ENCODE results near the gene PSTPIP2. TPM values are rescaled to one million over a fixed set of nuclear protein-coding genes. Genes with fewer than 3 reads are reported as not detected.

Gene PSTPIP2
- total and polyA plus RNA-seq, 2 of the 8 experiments (the other 6 are each of a cell fraction or from before 2014, with no cell fraction given), result 1.8 to 2.4 TPM

GRCh38 chr18:45999536-45999935, 72.5 kb downstream of the PSTPIP2 start:
- Histone ChIP-seq H4K20me1 (replicated peaks in 1 of 2; ENCODE audit: control insufficient read depth in 1 of 2, insufficient read depth in 2 of 2, low read length in 2 of 2) (no peaks in the 10 kb centered on the region), H3K23ac (ENCODE audit: insufficient read length) (no peak overlapping the region), H4K5ac (ENCODE audit: insufficient read length, low read depth, low read length) (no peak overlapping the region), H3K27ac (ENCODE audit: low read depth, low read length) (no peak overlapping the region), H3K4me1 (replicated peaks in 1 of 4; ENCODE audit: control insufficient read depth in 3 of 4, insufficient read depth in 4 of 4, low read length in 3 of 4) (peaks cover 0 to 4% (median 0%) of the 10 kb centered on the region in 4 experiments; a peak in 1 of 7 replicates), H3K14ac (ENCODE audit: insufficient read length) (no peak overlapping the region), H3K4me3 (ENCODE audit: extremely low read depth in 1 of 4, insufficient read depth in 2 of 4, low read depth in 3 of 4, low read length in 4 of 4) (no peak overlapping the region), H3K56ac (replicated peaks; ENCODE audit: insufficient read length, low read depth, low read length) (no peak overlapping the region), H3K36me3 (ENCODE audit: control insufficient read depth in 2 of 4, insufficient read depth in 4 of 4, low read length in 3 of 4) (no peaks in the 10 kb centered on the region), H3K18ac (ENCODE audit: extremely low read depth, low read length) (no peak overlapping the region), H2BK20ac (ENCODE audit: low read length) (no peak overlapping the region), H2AK5ac (ENCODE audit: low read depth, low read length) (no peak overlapping the region), H3K79me1 (ENCODE audit: low read depth, low read length) (no peaks in the 10 kb centered on the region), H4K8ac (ENCODE audit: extremely low read depth, insufficient read depth, low read length) (no peak overlapping the region), H3K9me3 (ENCODE audit: insufficient read depth in 2 of 2, low read depth in 1 of 2, low read length in 1 of 2) (no peaks in the 10 kb centered on the region; a peak in 1 of 4 replicates), H3K27me3 (replicated peaks in 1 of 4; ENCODE audit: control insufficient read depth in 3 of 4, extremely low read depth in 1 of 4, insufficient read depth in 3 of 4, low read length in 3 of 4) (no peaks in the 10 kb centered on the region), H2BK12ac (ENCODE audit: low read depth, low read length) (no peak overlapping the region), H4K91ac (replicated peaks; ENCODE audit: insufficient read length, low read length) (no peak overlapping the region), H2BK120ac (replicated peaks; ENCODE audit: low read depth, low read length) (no peak overlapping the region), H2BK15ac (ENCODE audit: low read length) (no peak overlapping the region), H3K9ac (replicated peaks in 1 of 4; ENCODE audit: extremely low read depth in 1 of 4, low read depth in 3 of 4, low read length in 3 of 4) (no peak overlapping the region), H2AFZ (ENCODE audit: low read length) (no peak overlapping the region), H3K4me2 (ENCODE audit: insufficient read depth in 1 of 2, low read depth in 2 of 2, low read length in 2 of 2) (no peak overlapping the region), H2BK5ac (ENCODE audit: low read depth, low read length) (no peak overlapping the region), H3K4ac (replicated peaks; ENCODE audit: insufficient read length, low read depth, low read length) (no peak overlapping the region), H3K79me2 (ENCODE audit: control insufficient read depth in 1 of 2, insufficient read depth in 2 of 2, low read length in 2 of 2) (no peaks in the 10 kb centered on the region), H3K23me2 (ENCODE audit: low read depth, low read length) (no peaks in the 10 kb centered on the region)
- FAIRE-seq, result no peak
- 95% methylated on average over 3 of the region's 3 CpGs; no CpG with 5 or more reads in 1 of the 2 experiments for WGBS, 2 experiments (ENCODE audit: extremely low coverage in 1 of 2, insufficient coverage in 1 of 2, insufficient read length in 1 of 2, insufficient replicate concordance in 2 of 2, low coverage in 1 of 2, low lambda C conversion rate in 2 of 2, missing lambda C conversion rate in 1 of 2)
- ChIA-PET POLR2A (ENCODE audit: partially characterized antibody) (no interaction called here), CTCF (ENCODE audit: partially characterized antibody) (interaction anchor here (0.6 to 1.0 kb wide), 2 partner anchors 14 to 64 kb away, joined by 3 to 6 read pairs; no protein-coding TSS in a partner anchor)
- no peak for DNase-seq (ENCODE audit: low read depth in 1 of 2, low spot score in 2 of 2)
- TF ChIP-seq RAD21 (IDR thresholded peaks at IDR 0.05 in 1 of 2, conservative IDR thresholded peaks at IDR 0.05 in 1 of 2; ENCODE audit: low read depth in 2 of 2, low read length in 2 of 2) (no peak), EGR1 (IDR thresholded peaks at IDR 0.05; ENCODE audit: borderline replicate concordance, low read depth, low read length) (no peak), RNF2 (IDR thresholded peaks at IDR 0.05; ENCODE audit: borderline replicate concordance, low read depth, low read length, missing control alignments, poor library complexity, severe bottlenecking) (no peak), NANOG (IDR thresholded peaks at IDR 0.05; ENCODE audit: insufficient read depth, low read depth, low read length, poor library complexity, severe bottlenecking) (no peak), FOSL1 (IDR thresholded peaks at IDR 0.05; ENCODE audit: insufficient read depth, low read depth, low read length) (no peak), BACH1 (IDR thresholded peaks at IDR 0.05; ENCODE audit: low read length) (no peak), TAF7 (optimal IDR thresholded peaks at IDR 0.05; ENCODE audit: borderline replicate concordance, low read depth, low read length) (no peak), SP4 (IDR thresholded peaks at IDR 0.05; ENCODE audit: low read length) (no peak), CBX8 (IDR thresholded peaks at IDR 0.05; ENCODE audit: borderline replicate concordance, low read depth, low read length) (no peak), SUZ12 (IDR thresholded peaks at IDR 0.05; ENCODE audit: low read length) (no peak), KDM1A (IDR thresholded peaks at IDR 0.05; ENCODE audit: borderline replicate concordance, low read length) (no peak), CHD1 (IDR thresholded peaks at IDR 0.05; ENCODE audit: low read depth, low read length) (no peak), RBBP5 (IDR thresholded peaks at IDR 0.05; ENCODE audit: borderline replicate concordance, low read depth, low read length) (no peak), YY1 (IDR thresholded peaks at IDR 0.05; ENCODE audit: low read depth, low read length) (no peak)
